Mucosa of gallbladder (tissue), 1 donor: Measurements from ENCODE around the gene PLCZ1. TPM values are rescaled to one million over a fixed set of nuclear protein-coding genes. Genes with fewer than 3 reads are reported as not detected.
"Not testable (repeated sequence)": the region's sequence is repeated elsewhere in the genome, so short reads cannot be mapped to it uniquely, and the experiment has no call there.

Source experiments
- DNase-seq: peaks from one replicate; pipeline ENCODE4 v3.0.0-alpha.2; 2020; ENCODE audit warnings: low spot score
- total RNA-seq: library from RNA; stranded (reverse); gene quantifications from one replicate; pipeline ENCODE4 v1.2.1, GENCODE V29; 2021
- donor health status: DM: no; HTN: no; CAD: no.

PLCZ1 gene, protein sequence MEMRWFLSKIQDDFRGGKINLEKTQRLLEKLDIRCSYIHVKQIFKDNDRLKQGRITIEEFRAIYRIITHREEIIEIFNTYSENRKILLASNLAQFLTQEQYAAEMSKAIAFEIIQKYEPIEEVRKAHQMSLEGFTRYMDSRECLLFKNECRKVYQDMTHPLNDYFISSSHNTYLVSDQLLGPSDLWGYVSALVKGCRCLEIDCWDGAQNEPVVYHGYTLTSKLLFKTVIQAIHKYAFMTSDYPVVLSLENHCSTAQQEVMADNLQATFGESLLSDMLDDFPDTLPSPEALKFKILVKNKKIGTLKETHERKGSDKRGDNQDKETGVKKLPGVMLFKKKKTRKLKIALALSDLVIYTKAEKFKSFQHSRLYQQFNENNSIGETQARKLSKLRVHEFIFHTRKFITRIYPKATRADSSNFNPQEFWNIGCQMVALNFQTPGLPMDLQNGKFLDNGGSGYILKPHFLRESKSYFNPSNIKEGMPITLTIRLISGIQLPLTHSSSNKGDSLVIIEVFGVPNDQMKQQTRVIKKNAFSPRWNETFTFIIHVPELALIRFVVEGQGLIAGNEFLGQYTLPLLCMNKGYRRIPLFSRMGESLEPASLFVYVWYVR
- total RNA-seq: not detected

- no peak for DNase-seq
These were observed at the start of gene PLCZ1, which contains the start of gene CAPZA3 for GRCh38 chr12:18737819-18738218. TSS of gene PLCZ1 (minus strand) at chr12:18738012. CDS start at chr12:18737371, 641 bp downstream. TSS of gene CAPZA3 (plus strand) at chr12:18738119. CDS start at chr12:18738269, 150 bp downstream.

GRCh38 chr12:18785465-18785864 lies 47.7 kb upstream of the PLCZ1 start:
- DNase-seq: not testable (repeated sequence)

DNA sequence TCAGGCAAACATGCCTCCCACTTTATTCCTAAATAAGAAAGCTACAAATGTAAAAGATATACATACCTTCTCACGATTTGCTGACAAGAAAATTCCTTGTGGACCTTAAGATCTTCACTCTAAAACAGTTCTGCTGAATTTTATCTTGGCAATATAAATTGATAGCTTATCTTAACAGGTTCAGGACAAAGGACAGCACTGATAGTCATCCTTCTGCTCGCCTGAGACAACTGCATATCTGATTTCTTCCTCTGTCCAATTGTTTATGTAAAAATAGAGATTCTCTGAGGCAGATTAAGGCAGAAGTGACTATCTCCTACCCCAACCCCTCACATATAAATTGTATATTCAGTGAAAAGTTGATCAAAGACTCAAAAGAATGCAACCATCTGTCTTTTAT lies 45.0 kb upstream of the PLCZ1 start:
- no peak for DNase-seq

DNA sequence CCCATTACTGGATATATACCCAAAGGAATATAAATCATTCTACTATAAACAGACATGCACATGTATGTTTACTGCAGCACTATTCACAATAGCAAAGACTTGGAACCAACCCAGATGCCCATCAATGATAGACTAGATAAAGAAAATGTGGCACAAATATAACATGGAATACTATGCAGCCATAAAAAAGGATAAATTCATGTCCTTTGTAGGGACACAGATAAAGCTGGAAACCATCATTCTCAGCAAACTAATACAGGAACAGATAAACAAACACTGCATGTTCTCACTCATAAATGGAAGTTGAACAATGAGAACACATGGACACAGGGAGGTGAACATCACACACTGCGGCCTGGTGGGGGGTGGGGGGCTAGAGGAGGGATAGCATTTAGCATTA lies 28.7 kb upstream of the PLCZ1 start:
- not testable (repeated sequence) for DNase-seq

GRCh38 chr12:18755341-18755740 lies 17.5 kb upstream of the PLCZ1 start:
- no peak for DNase-seq

DNA sequence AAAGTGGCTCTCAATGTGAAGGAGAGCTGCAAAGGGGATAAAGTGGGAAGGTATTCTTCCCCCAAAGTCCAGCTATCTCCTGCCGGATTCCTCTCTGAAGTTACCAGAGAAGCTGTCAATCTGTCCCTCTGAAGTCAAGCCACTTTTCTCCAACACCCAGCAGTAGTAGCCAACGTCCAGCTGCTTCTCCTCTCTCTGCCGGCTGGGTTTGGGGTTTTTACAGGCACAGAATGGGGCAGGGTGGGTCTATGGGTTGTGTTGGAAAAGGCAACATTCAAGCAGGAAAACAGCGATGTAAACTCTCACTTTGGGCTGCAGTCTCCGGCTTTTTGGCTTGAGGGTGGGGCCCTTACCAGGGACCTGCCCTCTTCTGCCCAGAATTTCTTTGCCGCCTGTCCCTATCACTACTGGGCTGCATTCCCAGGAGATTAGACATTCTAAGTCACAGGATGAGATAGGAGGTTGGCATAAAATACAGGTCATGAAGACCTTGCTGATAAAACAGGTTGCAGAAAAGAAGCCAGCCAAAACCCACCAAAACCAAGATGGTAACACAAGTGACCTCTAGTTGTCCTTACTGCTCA lies 16.4 kb upstream of the PLCZ1 start:
- no peak for DNase-seq

GRCh38 chr12:18753481-18754123 lies 15.8 kb upstream of the PLCZ1 start:
- no peak for DNase-seq

DNA sequence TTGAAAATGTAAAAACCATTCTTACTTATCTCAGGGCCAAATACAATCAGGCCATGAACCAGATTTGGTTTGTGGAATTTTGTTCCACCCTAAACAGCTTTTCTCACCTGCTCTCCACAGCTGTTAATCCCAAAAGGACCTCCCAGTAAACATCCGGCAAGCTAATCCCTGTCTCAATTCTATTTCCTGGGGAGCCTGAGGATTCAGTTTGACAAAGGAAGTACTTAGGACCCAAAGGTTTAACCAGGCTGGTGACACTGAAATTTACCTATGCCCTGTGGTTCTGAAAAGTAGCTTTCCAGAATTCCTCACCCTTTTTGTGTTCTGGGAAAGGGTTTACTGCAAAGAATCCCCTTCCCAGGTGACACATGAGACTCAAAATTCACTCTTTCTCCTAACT lies 15.1 kb upstream of the PLCZ1 start:
- no peak for DNase-seq

GRCh38 chr12:18752280-18752920 lies 14.6 kb upstream of the PLCZ1 start:
- peak; percentile 16 for DNase-seq

DNA sequence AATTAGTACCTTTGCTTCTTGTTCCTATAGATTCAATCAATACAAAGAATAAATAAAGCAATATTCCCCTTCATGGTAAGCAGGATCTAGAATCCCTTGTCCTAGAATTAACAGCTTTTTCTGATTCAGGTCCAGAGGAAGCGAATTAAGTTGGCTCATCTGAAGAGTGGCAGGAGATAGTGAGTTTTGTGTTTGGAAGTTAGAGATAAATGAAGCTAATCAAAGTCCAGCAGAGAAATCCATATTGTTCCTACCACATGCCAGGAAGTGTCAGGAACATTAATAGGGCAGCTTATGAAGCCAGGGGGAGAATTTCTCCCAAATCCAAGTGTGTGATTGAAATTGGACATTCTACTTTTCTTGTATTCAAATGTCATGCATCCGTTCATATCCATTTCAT lies 14.1 kb upstream of the PLCZ1 start:
- no peak for DNase-seq

- DNase-seq: no peak
These were observed 12.3 kb upstream of the PLCZ1 start for GRCh38 chr12:18750085-18750484.

- DNase-seq: no peak
These were observed 11.7 kb upstream of the PLCZ1 start for GRCh38 chr12:18749386-18749957.

- no peak for DNase-seq
These were observed 10.1 kb upstream of the PLCZ1 start for GRCh38 chr12:18747895-18748294.

DNA sequence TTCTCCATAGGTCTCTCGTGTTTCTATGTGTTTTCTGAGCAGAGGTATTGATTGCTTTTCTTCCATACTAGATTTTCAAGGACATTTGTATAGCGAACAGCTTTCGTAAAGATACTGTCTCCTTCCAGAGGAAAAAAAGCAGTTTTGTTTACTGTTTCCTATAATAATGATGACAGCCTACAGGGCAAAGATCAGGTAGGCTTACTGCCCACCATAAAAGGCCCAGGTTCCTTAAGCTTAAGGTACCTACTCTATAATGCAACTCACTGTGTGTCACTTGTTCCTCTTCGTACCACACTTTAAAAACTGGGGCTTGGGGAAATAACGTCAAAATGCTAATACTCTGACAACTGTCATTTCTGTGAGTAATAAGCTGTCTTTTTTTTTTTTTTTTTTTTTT lies 6.7 kb downstream of the PLCZ1 start:
- DNase-seq: no peak

GRCh38 chr12:18723752-18724151 lies 14.1 kb downstream of the PLCZ1 start:
- DNase-seq: peak; percentile 34

GRCh38 chr12:18721452-18721851 lies 16.4 kb downstream of the PLCZ1 start:
- no peak for DNase-seq

DNA sequence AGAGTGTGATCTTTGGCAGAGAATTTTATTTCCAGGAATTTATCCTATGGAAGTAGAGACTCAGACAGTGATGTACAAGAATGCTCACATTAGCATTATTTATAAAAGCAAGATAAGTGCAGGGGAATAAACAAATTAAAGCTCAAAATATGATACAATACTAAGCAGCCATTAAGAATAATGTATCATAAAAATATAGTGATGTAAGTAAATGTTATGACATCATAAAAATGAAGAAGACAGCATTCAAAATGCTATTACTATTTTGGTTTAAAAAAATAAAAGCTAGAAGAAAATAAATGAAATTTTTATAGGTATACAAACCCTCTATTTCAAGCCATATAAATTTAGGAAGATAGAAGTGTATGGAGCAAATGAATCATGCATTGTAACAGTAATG lies 17.1 kb downstream of the PLCZ1 start:
- no peak for DNase-seq

DNA sequence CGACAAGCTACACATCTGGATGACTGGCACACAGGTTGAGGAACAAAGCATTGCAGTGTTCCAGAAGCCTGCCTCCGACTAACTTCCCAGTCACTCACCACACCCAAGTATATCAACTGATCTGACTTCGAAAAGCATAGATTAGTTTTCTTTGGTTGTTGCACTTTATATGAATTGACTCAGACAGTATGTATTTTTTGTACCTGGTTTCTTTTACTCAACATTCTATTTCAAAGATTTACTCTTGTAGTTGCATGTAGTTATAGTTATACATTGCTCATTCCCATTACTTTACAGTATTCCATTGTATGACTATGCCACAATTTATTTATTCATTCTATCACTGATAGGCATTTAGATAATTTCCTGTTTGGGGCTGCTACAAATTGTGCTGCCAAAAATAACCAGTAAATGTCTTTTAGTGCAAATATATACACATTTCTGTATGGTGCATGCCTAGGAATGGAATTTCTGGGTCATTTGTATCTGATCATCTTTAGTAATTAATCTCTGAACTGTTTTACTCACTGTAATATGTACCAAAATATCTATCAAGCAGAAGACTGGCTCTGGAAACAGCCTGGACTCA lies 17.8 kb downstream of the PLCZ1 start:
- no peak for DNase-seq

- DNase-seq: no peak
These were observed 19.4 kb downstream of the PLCZ1 start for GRCh38 chr12:18718462-18718861.

- DNase-seq: no peak
These were observed 21.6 kb downstream of the PLCZ1 start for GRCh38 chr12:18716236-18716635.

GRCh38 chr12:18706798-18707197 lies 31.0 kb downstream of the PLCZ1 start:
- no peak for DNase-seq
